ENCODE data around the gene KCND3.

The KCND3 gene

DNA sequence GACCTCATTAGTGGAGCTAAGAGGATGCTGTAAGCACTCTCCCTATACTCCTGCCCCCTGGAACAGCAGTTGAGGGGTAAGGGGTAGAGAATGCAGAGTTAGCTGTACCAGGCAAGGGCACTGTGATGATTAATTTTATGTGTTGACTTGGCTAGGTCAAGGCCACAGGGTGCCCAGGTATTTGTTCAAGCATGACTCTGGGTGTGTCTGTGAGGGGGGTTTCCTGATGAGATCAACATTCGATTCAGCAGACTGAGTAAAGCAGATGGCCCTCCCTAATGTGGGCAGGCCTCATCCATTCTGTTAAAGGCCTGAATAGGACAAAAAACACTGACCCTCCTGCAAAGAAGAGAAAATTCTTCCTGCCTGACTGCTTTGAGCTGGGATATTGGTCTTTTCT lies 110.8 kb downstream of the KCND3 start:
- DNase-seq = no peak

DNA sequence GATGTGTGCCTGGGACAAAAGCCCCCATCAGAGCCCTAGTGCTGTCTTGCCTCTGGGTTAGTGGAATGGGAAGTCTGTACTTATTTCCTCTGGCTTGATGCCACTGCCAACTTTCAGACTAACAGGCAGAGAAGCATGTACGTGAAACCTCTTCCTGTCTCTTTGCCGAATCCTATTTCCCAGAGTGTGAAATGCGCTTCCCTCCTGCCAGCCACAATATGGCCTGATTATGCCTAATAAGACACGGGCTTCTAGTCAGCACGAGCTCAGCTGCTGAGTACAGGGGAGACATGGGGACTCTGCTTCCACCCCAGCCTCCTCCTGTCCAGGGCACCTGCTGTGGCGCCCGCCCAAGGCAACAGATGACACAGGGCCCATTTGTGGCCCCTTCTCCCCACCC lies 111.4 kb downstream of the KCND3 start:
- no peak for DNase-seq

DNA sequence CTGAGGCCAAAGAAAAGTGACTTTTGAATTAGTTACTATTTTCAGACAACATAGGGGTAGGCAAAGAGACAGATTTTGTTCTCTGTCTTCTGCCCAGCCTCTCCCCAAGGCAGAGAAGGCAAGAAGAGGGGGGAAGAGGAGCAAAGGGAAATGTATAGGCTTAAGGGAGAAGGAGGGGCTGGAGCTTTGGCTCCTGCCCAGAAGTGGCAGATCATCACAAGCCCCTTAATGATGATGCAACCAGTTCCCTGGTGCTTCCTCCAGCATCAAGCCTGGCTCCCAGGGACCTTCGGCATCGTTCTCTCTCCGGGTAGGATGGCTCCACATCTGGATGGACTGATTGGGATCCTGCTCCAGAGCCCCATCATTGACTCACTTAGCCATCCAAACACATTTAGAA lies 112.8 kb downstream of the KCND3 start:
- no peak for DNase-seq

GRCh38 chr1:111875640-111876039 lies 113.8 kb downstream of the KCND3 start:
- no peak for DNase-seq

GRCh38 chr1:111873460-111874030 lies 115.9 kb downstream of the KCND3 start:
- DNase-seq = no peak

DNA sequence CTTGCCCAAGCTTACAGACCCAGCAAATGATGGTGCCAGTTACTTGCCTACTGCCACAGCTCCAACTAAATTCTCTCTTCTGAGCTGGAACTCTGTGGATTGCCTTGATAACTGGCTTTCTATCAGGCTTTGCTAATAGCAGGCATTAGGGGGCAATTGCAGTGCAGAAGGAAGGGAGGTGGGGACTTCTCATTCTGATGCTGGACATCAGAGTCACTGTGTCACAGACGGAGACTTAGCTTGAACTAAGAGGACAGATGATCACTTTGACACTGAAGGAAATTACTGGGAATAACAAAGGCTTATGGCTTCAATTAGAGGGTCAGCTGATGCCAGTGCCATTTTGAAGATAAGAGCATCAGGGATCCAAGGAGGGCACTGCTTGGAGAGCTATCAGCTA lies 119.3 kb downstream of the KCND3 start:
- DNase-seq = no peak

GRCh38 chr1:111867868-111868440 lies 121.5 kb downstream of the KCND3 start:
- DNase-seq = no peak

DNA sequence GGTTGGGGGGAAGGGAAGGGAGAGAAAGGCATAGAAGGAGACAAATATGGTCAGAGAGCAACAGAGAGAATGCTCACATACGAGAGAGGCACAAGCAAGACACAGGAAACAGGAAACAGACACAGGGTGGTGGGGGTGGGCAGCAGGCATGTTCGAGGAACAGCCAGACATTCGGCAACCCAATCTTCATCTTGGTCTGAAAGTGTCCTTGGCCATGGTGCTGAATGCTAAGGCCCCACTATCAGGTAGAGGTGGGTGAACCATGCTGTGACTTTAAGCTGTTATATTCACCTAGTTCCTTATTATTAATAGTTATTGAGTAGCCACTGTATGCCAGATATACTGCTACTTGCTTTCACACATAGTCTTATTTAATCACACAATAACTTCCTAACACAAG lies 124.6 kb downstream of the KCND3 start:
- DNase-seq = no peak

DNA sequence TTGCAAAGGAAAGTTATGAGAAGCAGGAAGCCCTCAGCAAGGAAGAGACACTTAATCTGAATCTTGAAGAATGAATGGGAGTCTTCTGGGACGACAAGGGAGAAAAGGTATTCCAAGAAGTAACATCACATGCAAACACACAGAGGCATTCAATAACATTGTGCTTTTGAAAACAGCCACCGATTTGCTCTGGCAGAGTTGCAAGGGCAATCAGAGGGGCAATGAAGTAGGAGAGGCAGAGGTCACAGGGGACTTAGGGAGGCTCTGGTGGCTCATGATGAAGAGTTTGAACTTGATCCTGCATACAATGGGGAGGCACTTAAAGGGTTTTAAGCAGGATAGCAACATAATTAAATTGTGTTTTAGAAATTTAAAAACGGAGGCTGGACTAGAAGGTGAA lies 126.1 kb downstream of the KCND3 start:
- DNase-seq = no peak

GRCh38 chr1:111862599-111862998 lies 126.9 kb downstream of the KCND3 start:
- no peak for DNase-seq

GRCh38 chr1:111861523-111861922 lies 127.9 kb downstream of the KCND3 start:
- no peak for DNase-seq

DNA sequence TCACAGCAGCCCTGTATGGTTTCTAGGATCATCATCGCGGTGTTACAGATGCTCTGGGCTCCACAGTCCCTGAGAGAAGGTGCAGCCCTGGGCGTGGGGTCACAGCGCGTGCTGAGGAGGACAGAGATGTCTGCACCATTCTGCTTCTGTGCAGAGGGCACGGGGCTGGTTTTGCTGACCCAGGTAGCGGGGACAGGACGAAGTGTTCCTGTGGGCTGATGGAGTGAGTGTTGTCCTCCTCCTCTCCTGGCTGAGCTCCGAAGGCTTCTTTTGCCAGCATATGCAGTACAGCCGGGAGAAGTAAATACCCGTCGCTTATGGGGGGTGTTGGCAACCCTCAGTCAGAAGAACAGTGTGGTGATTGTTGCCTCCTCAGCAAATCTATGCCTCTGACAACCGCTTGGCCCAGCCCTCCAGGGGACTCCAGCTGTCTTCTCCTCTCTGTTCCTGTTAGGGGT lies 132.2 kb downstream of the KCND3 start:
- no peak for DNase-seq

- DNase-seq = peak; percentile 62
Observed at GRCh38 chr1:111856411-111857185, 132.9 kb downstream of the KCND3 start.

GRCh38 chr1:111855260-111855659 lies 134.2 kb downstream of the KCND3 start:
- no peak for DNase-seq

GRCh38 chr1:111852261-111852721 lies 137.2 kb downstream of the KCND3 start:
- peak; percentile 52 for DNase-seq

- no peak for DNase-seq
Observed at GRCh38 chr1:111851552-111851951, 137.9 kb downstream of the KCND3 start.

DNA sequence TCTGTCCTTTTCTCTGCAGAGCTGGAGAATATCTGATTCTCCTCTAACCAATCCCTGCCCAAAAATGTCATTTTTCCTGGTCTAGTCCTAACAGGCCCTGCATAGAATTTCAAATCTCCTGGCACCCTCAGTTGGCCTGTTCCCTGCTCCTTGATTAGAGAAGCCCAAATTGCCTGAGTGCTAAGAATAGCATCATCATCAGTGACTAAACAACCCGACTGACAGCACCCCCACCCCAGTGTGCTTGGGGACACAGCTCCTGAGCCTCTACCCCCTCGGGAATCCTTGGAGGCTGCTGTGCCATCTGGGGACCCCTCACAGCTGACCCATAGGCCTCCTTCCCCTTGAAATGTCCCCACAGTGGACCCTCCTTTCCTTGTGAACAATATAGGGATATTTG lies 139.4 kb downstream of the KCND3 start:
- no peak for DNase-seq

- DNase-seq = no peak
Observed at GRCh38 chr1:111848852-111849545, 140.5 kb downstream of the KCND3 start.

DNA sequence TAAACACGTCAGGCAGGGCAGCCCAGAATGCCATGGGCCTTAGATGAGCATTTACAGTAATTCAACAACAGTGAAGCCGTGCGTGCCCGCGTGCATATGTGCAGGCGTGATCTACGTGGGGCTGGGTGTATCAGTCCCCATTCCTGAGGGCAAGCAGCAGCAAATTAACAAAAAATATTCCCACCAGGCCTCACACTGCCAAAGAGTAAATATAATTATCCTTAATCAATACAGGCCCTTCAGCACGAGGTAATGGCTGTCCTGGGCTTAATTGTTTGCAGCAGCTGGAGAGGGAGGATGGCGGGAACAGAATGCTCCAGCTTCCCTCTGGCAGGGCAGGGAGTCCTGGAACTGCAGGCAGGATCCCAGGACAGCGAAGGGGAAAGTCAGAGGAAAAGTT lies 142.0 kb downstream of the KCND3 start:
- DNase-seq = no peak

DNA sequence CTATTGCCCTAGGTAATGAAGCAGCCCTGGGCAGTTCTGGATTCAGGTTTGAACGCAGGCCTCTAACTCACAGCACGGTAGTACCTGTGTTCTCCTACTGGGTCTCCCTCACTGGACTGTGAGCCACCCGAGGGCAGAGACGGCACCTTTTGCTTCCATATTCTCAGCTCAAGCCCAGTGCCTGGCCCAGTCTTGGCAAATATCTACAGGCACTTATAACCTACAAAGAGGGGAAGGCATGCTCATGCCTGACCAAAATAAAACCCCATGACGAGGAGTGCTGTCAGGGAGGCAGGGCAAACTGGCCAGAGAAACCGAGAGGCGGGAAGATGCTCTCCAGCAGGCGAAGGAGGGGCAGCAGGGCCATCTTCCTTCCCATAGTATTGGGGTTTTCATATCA lies 142.6 kb downstream of the KCND3 start:
- DNase-seq = no peak

DNA sequence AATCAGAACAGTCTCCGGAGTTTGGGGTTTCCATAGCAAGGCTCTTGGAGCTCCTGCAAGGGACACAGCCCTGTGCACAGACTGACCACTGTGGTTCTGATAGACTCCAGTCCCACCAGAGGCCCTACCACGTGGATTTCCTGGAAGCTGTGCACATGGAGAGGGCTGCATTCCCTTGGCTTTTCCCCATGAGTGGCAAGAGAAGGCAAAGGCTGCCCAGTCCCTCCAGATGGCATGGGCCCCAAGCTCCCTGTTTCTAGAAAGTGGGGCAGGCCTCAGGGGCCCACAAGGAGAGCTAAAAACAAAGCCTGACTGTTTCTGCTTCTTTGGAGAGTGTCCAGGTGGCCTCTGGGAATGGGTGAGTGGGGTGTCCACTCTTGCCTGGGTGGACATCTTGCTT lies 146.3 kb downstream of the KCND3 start:
- DNase-seq = no peak

GRCh38 chr1:111842411-111842810 lies 147.1 kb downstream of the KCND3 start:
- no peak for DNase-seq

- DNase-seq = no peak
Observed at GRCh38 chr1:111841746-111842145, 147.7 kb downstream of the KCND3 start.

DNA sequence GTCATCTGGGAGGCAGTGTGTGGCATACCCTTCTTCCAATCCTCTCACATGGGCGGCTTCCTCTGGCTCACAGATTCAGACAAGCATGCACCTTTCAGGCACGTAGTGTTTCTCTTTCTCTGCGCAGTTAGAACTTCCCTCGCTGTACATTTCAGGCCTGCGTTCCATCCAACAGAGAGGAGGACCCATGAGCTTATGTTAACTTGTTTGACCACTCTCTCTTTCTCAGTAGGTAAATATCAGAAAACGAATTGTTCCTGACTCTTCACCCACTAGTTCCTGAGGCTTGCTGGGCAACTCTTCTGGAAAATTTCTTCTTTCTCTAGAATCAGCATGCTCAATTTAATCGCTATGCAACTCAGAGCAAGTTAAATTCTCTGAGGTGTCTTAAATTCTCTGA lies 148.3 kb downstream of the KCND3 start:
- no peak for DNase-seq
